Testis (tissue), 3 donors: ENCODE results near the gene UNK. TPM values are rescaled to one million over a fixed set of nuclear protein-coding genes. Genes with fewer than 3 reads are reported as not detected.

ENCODE experiments used
- DNase-seq: peaks from one replicate; pipeline ENCODE4 v3.0.0-alpha.2; 2019
- H3K27ac ChIP-seq, 2 donors: fragments of 200-600 bp; sonication (generic); one replicate each; pipeline ENCODE4 v1.5.1; 2019
- H3K27me3 ChIP-seq: fragments of 200-600 bp; sonication (generic); one replicate; pipeline ENCODE4 v1.5.1; 2019
- H3K36me3 ChIP-seq: fragments of 200-600 bp; sonication (generic); one replicate; pipeline ENCODE4 v1.5.1; 2017; ENCODE audit warnings: low read depth; ENCODE audit errors: missing control alignments
- H3K4me1 ChIP-seq: fragments of 200-600 bp; sonication (generic); one replicate; pipeline ENCODE4 v1.5.1; 2019
- H3K4me3 ChIP-seq, 2 donors: fragments of 200-600 bp; sonication (generic); one replicate each; pipeline ENCODE4 v1.5.1; 2017 to 2019
- H3K9me3 ChIP-seq: fragments of 200-600 bp; sonication (generic); one replicate; pipeline ENCODE4 v1.5.1; 2017
- POLR2A ChIP-seq: fragments of 450-650 bp; IDR thresholded peaks from one replicate; pipeline ENCODE4 v1.6.1; 2017; ENCODE audit warnings: antibody characterized with exemption, mild to moderate bottlenecking, moderate library complexity
- WGBS, 2 donors: methylation state at CpG; one replicate each; pipeline ENCODE4 v1.1.5; 2018; 5-methylcytosine and 5-hydroxymethylcytosine counted together
- intact Hi-C: fragments of 100-400 bp; cut with DNase I; formaldehyde crosslinking; loops from one replicate; pipeline ENCODE4 v1.15.1; 2023; ENCODE audit warnings: low total_unique reads
- polyA plus RNA-seq: library from polyadenylated mRNA; stranded (reverse); fragments of 350-450 nt; fragmentation: Illumina TruSeq; extraction: RNeasy Lipid Tissue Mini Kit (QIAGEN cat#74804); gene quantifications from one replicate; pipeline ENCODE4 v1.2.3, GENCODE V29; 2014; ENCODE audit warnings: low read depth, low replicate concordance; ENCODE audit not compliant: insufficient read depth
- total RNA-seq, 2 donors: library from RNA; depleted of rRNA; stranded (reverse); fragments of >200 nt; gene quantifications; one replicate each; pipeline ENCODE4 v1.2.3, GENCODE V29; 2016
- TF ChIP-seq, protein P1 (sequence below), 3 experiments: fragments of 450-650 bp in 2 of 3; fragments of 200-600 bp in 1 of 3; sonication (generic) in 1 of 3; IDR thresholded peaks; one replicate each; pipeline ENCODE4 v1.5.1; 2016 to 2019; ENCODE audit warnings: antibody characterized with exemption in 3 of 3, mild to moderate bottlenecking in 2 of 3, moderate library complexity in 1 of 3

The UNK gene
- total and polyA plus RNA-seq, 3 donors from 2014 or later: 57.2 to 76.0 (median 66.7) TPM

DNA sequence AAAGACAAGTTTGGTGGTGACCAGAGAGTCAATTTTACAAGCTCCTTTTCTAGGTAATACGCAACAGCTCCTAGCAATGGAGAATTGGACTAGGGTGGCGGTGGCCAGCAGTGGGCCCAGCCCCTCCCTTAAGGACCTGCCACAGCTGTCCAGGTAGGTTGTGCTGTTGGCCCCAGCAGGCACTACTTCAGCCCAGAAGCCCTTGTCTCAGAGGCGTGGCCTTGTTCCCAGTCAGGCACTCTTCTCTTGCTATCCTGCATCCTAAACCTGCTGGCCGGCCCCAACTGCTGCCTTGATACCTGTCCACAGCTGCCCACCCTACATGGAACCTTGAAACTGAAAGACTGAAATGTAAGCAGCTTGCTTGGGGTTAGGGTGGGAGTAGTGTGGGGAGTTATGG, 18.6 kb upstream of the UNK start:
- H3K4me1 ChIP-seq: peaks cover 16% of the 10 kb centered on the region
- no peak for TF ChIP-seq POLR2A
- TF ChIP-seq, protein P1, sequence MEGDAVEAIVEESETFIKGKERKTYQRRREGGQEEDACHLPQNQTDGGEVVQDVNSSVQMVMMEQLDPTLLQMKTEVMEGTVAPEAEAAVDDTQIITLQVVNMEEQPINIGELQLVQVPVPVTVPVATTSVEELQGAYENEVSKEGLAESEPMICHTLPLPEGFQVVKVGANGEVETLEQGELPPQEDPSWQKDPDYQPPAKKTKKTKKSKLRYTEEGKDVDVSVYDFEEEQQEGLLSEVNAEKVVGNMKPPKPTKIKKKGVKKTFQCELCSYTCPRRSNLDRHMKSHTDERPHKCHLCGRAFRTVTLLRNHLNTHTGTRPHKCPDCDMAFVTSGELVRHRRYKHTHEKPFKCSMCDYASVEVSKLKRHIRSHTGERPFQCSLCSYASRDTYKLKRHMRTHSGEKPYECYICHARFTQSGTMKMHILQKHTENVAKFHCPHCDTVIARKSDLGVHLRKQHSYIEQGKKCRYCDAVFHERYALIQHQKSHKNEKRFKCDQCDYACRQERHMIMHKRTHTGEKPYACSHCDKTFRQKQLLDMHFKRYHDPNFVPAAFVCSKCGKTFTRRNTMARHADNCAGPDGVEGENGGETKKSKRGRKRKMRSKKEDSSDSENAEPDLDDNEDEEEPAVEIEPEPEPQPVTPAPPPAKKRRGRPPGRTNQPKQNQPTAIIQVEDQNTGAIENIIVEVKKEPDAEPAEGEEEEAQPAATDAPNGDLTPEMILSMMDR (IDR thresholded peaks at IDR 0.05): no peak
- intact Hi-C loops: no loop called here
- WGBS, 2 donors: 88 to 100% methylated on average over 2 to 4 of the region's 4 CpGs
- no peak overlapping the region for H3K4me3 ChIP-seq
- no peaks in the 10 kb centered on the region for H3K27me3 ChIP-seq
- no peak overlapping the region for H3K27ac ChIP-seq
- no peaks in the 10 kb centered on the region for H3K36me3 ChIP-seq
- H3K9me3 ChIP-seq: no peaks in the 10 kb centered on the region
- DNase-seq: no peak

DNA sequence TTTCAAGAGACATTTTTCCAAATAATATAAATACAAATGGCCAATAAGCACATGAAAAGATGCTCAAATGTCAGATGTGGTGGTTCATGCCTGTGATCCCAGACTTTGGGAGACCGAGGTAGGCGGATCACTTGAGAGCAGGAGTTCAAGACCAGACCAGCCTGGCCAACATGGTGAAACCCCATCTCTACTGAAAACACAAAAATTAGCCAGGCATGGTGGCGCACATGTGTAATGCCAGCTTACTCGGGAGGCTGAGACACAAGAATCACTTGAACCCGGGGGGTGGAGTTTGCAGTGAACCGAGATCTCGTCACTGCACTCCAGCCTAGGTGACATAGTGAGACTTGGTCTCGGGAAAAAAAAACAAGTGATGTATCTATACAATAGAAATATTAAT, 16.7 kb upstream of the UNK start:
- Histone ChIP-seq H3K4me3 (no peak overlapping the region), H3K4me1 (peaks cover 16% of the 10 kb centered on the region), H3K9me3 (no peaks in the 10 kb centered on the region), H3K27me3 (no peaks in the 10 kb centered on the region), H3K27ac (no peak overlapping the region), H3K36me3 (no peaks in the 10 kb centered on the region)
- no peak for TF ChIP-seq POLR2A
- TF ChIP-seq, protein P1 (IDR thresholded peaks at IDR 0.05): no peak
- no peak for DNase-seq
- 90 to 93% methylated on average over 8 of the region's 8 CpGs for WGBS, 2 donors
- intact Hi-C loops: no loop called here

DNA sequence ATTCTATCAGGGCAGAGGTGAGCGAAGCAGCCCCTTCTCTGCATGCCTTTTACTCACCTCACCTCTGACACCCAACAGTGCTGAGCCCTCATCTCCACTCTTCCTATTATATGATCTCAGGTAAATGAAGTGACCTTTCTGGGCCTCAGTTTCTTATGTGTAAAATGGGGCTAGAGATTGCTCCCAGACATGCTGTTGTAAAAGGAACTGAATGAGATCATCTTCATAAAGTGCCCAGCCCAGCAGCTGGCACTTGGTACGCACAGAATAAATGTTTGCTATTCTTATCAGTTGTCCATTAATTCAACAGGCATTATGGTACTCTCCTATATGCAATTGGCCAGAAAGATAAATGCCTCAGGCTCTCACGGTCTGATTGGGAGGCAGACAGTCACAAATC, 15.1 kb upstream of the UNK start:
- no peak overlapping the region for H3K27ac ChIP-seq
- intact Hi-C loops: no loop called here
- no peak overlapping the region for H3K4me3 ChIP-seq
- H3K27me3 ChIP-seq: no peaks in the 10 kb centered on the region
- no peak for DNase-seq
- 86 to 92% methylated on average over 3 of the region's 3 CpGs for WGBS, 2 donors
- no peak for TF ChIP-seq POLR2A
- TF ChIP-seq, protein P1 (IDR thresholded peaks at IDR 0.05): no peak
- H3K4me1 ChIP-seq: peaks cover 7% of the 10 kb centered on the region
- H3K36me3 ChIP-seq: no peaks in the 10 kb centered on the region
- no peaks in the 10 kb centered on the region for H3K9me3 ChIP-seq

DNA sequence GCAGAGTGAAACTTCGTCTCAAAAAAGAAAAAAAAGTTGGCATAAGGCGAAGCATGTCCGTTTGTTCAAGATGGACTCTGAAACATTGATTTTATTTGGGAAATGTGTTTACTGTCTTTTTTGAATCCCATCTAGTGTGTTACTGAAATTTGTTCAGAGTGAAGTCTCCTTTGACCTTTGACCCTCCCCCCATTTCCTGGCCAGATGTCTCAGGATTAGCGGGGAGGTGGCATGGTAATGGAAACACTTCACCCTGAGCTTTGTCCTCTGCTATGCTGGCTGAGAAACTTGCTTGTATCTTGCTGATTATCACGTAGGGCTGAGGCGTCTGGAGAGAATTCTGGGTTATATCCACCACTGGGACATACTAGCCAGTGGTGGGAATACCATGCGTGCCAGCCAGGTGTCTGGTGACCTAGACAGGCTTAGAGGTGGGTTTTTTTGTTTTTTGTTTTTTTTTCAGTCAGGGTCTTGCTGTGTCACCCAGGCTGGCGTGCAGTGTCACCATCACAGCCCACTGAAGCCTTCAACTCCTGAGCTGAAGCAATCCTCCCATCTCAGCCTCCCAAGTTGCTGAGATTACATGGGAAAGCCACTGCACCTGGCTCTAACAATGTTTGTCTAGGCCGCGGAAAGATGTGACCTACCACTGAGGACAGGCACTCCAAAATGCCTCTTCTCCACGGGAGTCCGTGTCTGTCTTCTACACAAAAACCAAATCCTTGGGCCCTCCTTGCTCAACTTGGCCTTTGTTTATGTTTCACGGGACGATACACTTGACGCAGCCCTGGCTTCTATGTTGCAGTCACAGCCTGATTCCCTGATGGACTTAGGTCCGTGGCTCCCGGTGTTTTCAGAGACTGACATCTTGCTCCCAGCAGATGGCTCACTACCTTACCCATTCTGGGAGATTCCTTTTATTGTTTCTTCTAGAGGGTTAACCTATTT, 13.0 kb upstream of the UNK start:
- intact Hi-C loops: loop anchor here (10.0 kb wide), 1 partner anchor 73 kb away; the partner anchor contains the start of gene UNC13D
- peaks cover 7% of the 10 kb centered on the region for H3K4me1 ChIP-seq
- H3K4me3 ChIP-seq: no peak overlapping the region
- no peak overlapping the region for H3K27ac ChIP-seq
- TF ChIP-seq, protein P1 (IDR thresholded peaks at IDR 0.05): no peak
- TF ChIP-seq POLR2A: no peak
- DNase-seq: no peak
- H3K9me3 ChIP-seq: no peaks in the 10 kb centered on the region
- no peaks in the 10 kb centered on the region for H3K27me3 ChIP-seq
- no peaks in the 10 kb centered on the region for H3K36me3 ChIP-seq
- 77 to 80% methylated on average over 17 of the region's 17 CpGs for WGBS, 2 donors
